Frontal cortex (tissue), 1 donor: ENCODE measurements around the gene PROCR. TPM values are rescaled to one million over a fixed set of nuclear protein-coding genes. Genes with fewer than 3 reads are reported as not detected.

Experiments
- small RNA-seq: library from RNA; depleted of rRNA; stranded (forward); fragments of <200 nt; gene quantifications from one replicate; pipeline ENCODE3, GENCODE V24; 2014
- total RNA-seq: library from RNA; depleted of rRNA; stranded (reverse); fragments of >200 nt; gene quantifications from one replicate; pipeline ENCODE4 v1.2.3, GENCODE V29; 2014

Gene PROCR
- total RNA-seq, 1 donor from 2014 or later, result 4.9 TPM

Small RNAs within 50 kb of the gene (small RNA-seq; reads per million reads assigned to genes)
- gene MT1P3 (not detected), gene RNA5SP483 (not detected)

Other genes with a start within 250 kb of the PROCR start
- gene GSS, start 216.3 kb upstream of the PROCR start, total RNA-seq, result 29.3 TPM
- gene MYH7B, start 216.2 kb upstream of the PROCR start, total RNA-seq, result not detected
- 52.2 TPM for gene TRPC4AP, start 79.3 kb upstream of the PROCR start, total RNA-seq
- 11.0 TPM for gene EDEM2, start 24.7 kb upstream of the PROCR start, total RNA-seq
- 102 TPM for gene MMP24, start 54.6 kb downstream of the PROCR start, total RNA-seq
- gene MMP24OS, start 106.0 kb downstream of the PROCR start, total RNA-seq, result 3.3 TPM
- 71.7 TPM for gene EIF6, start 112.7 kb downstream of the PROCR start, total RNA-seq
- not detected for gene FAM83C, start 120.4 kb downstream of the PROCR start, total RNA-seq
- 28.5 TPM for gene UQCC1, start 239.9 kb downstream of the PROCR start, total RNA-seq